ENCODE data around the gene SMIM24.

SMIM24 gene

GRCh38 chr19:3496392-3497273 lies 16.3 kb upstream of the SMIM24 start:
- DNase-seq: no peak

GRCh38 chr19:3494559-3494958 lies 14.2 kb upstream of the SMIM24 start:
- peak; percentile 43 for DNase-seq

GRCh38 chr19:3494051-3494450 lies 13.7 kb upstream of the SMIM24 start:
- DNase-seq: peak; percentile 30

GRCh38 chr19:3493651-3494050 lies 13.3 kb upstream of the SMIM24 start:
- no peak for DNase-seq

- no peak for DNase-seq
These were observed 12.6 kb upstream of the SMIM24 start for GRCh38 chr19:3492919-3493318.

- no peak for DNase-seq
These were observed 12.0 kb upstream of the SMIM24 start for GRCh38 chr19:3492131-3492839.

GRCh38 chr19:3491396-3492119 lies 11.2 kb upstream of the SMIM24 start:
- no peak for DNase-seq

GRCh38 chr19:3483226-3483628 lies 2.9 kb upstream of the SMIM24 start, which contains the start of gene SMIM44:
TSS of gene SMIM44 (minus strand) at chr19:3483441. CDS start at chr19:3483403, 38 bp downstream.
- peak; percentile 78 for DNase-seq

GRCh38 chr19:3482507-3483225 lies 2.3 kb upstream of the SMIM24 start:
- DNase-seq: peak; percentile 72

GRCh38 chr19:3481241-3482090 lies 1.1 kb upstream of the SMIM24 start:
- peak; percentile 30 for DNase-seq

- peak; percentile 50 for DNase-seq
These were observed 500 bp downstream of the SMIM24 start for GRCh38 chr19:3479834-3480215.

- DNase-seq: peak; percentile 50
These were observed 1.0 kb downstream of the SMIM24 start for GRCh38 chr19:3479177-3479833.

GRCh38 chr19:3478409-3479176 lies 1.7 kb downstream of the SMIM24 start:
- DNase-seq: no peak

- no peak for DNase-seq
These were observed 2.4 kb downstream of the SMIM24 start for GRCh38 chr19:3477951-3478350.

- DNase-seq: no peak
These were observed 2.8 kb downstream of the SMIM24 start for GRCh38 chr19:3477506-3477905.

GRCh38 chr19:3476830-3477229 lies 3.5 kb downstream of the SMIM24 start:
- no peak for DNase-seq

- DNase-seq: no peak
These were observed 4.9 kb downstream of the SMIM24 start for GRCh38 chr19:3475449-3475848.

GRCh38 chr19:3474614-3475013 lies 5.7 kb downstream of the SMIM24 start:
- DNase-seq: no peak

- no peak for DNase-seq
These were observed 6.3 kb downstream of the SMIM24 start for GRCh38 chr19:3474010-3474409.

- no peak for DNase-seq
These were observed 8.2 kb downstream of the SMIM24 start for GRCh38 chr19:3471954-3472655.
